Prostate gland (tissue), 2 donors: ENCODE results near the gene SCYGR5.

ENCODE experiments used
- POLR2A ChIP-seq: fragments of 450-650 bp; IDR thresholded peaks from one replicate; pipeline ENCODE4 v1.6.1; 2016; ENCODE audit warnings: antibody characterized with exemption, mild to moderate bottlenecking
- POLR2AphosphoS5 ChIP-seq: sonication (generic); formaldehyde crosslinking; IDR thresholded peaks from one replicate; pipeline ENCODE4 v1.6.1; 2017; ENCODE audit warnings: antibody characterized with exemption
- TF ChIP-seq, protein P1 (sequence below), 4 experiments: fragments of 200-600 bp in 2 of 4; fragments of 450-650 bp in 2 of 4; sonication (generic) in 2 of 4; IDR thresholded peaks; 1 replicate in 3 of 4; 2 replicates in 1 of 4; pipeline ENCODE4 v1.5.1; 2016 to 2019; ENCODE audit warnings: antibody characterized with exemption in 4 of 4, mild to moderate bottlenecking in 2 of 4, moderate library complexity in 2 of 4

DNA sequence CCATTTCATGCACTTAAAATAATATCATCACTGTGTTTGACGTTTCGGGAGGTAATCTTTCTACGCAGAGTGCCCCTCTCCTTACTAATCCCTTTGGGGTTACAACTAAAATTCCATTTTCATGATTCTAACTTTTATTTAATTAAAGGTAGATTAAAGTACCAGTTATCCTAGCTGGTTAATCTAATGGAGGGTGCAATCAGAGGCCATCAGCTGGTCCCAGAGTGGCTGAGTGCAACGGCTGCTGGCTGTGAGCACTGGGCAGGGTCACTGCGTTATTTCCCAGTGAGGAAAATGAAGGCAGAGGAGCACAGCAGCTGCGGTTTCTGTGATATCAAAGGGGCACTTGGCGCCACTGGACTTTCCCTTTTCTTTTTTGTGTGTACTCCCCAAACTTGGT lies 37.2 kb upstream of the SCYGR5 start:
- TF ChIP-seq, protein P1, sequence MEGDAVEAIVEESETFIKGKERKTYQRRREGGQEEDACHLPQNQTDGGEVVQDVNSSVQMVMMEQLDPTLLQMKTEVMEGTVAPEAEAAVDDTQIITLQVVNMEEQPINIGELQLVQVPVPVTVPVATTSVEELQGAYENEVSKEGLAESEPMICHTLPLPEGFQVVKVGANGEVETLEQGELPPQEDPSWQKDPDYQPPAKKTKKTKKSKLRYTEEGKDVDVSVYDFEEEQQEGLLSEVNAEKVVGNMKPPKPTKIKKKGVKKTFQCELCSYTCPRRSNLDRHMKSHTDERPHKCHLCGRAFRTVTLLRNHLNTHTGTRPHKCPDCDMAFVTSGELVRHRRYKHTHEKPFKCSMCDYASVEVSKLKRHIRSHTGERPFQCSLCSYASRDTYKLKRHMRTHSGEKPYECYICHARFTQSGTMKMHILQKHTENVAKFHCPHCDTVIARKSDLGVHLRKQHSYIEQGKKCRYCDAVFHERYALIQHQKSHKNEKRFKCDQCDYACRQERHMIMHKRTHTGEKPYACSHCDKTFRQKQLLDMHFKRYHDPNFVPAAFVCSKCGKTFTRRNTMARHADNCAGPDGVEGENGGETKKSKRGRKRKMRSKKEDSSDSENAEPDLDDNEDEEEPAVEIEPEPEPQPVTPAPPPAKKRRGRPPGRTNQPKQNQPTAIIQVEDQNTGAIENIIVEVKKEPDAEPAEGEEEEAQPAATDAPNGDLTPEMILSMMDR (IDR thresholded peaks at IDR 0.05), result no peak
- TF ChIP-seq POLR2AphosphoS5 (no peak), POLR2A (no peak)
